ENCODE data around the gene XDH. TPM values are rescaled to one million over a fixed set of nuclear protein-coding genes. Genes with fewer than 3 reads are reported as not detected.

XDH gene
- total RNA-seq, 6 experiments from 2014 or later: 0.88 to 2.0 (median 1.5) TPM

DNA sequence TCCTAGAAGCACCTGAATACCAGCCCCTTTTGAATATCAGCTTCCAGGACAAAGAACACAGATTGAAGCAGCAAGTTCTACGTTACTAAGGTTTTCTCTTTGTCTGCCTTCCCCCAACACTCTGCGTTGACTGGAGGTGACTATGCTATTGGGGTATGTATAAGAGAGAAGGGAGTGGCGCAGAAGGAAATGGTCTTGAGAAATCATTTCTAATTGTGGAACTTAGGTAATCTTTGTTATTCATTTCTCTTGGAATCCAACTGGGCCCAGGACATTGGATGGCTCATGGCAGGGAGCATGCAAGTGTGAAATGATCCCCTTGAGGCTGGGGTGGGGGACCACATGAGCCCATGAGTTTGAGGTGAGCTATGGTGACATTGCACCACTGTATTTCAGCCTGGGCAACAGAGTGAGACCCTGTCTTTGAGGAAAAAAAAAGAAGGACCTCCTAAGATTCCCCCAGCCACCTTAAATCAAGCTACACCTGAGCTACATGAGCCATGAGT is 29.7 kb downstream of the XDH start:
- Mint-ChIP-seq H3K4me3 (peak overlapping the region; percentile 81), H3K9me3 (no peaks in the 10 kb centered on the region), H3K27ac (peak overlapping the region; percentile 100), H3K27me3 (ENCODE audit: insufficient read depth) (peaks cover 2% of the 10 kb centered on the region), H3K4me1 (ENCODE audit: low read depth) (peaks cover 83% of the 10 kb centered on the region), H3K36me3 (ENCODE audit: low read depth) (no peaks in the 10 kb centered on the region)
- TF ChIP-seq, protein P1, sequence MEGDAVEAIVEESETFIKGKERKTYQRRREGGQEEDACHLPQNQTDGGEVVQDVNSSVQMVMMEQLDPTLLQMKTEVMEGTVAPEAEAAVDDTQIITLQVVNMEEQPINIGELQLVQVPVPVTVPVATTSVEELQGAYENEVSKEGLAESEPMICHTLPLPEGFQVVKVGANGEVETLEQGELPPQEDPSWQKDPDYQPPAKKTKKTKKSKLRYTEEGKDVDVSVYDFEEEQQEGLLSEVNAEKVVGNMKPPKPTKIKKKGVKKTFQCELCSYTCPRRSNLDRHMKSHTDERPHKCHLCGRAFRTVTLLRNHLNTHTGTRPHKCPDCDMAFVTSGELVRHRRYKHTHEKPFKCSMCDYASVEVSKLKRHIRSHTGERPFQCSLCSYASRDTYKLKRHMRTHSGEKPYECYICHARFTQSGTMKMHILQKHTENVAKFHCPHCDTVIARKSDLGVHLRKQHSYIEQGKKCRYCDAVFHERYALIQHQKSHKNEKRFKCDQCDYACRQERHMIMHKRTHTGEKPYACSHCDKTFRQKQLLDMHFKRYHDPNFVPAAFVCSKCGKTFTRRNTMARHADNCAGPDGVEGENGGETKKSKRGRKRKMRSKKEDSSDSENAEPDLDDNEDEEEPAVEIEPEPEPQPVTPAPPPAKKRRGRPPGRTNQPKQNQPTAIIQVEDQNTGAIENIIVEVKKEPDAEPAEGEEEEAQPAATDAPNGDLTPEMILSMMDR (IDR thresholded peaks at IDR 0.05): no peak
- DNase-seq: peak; percentile 94

DNA sequence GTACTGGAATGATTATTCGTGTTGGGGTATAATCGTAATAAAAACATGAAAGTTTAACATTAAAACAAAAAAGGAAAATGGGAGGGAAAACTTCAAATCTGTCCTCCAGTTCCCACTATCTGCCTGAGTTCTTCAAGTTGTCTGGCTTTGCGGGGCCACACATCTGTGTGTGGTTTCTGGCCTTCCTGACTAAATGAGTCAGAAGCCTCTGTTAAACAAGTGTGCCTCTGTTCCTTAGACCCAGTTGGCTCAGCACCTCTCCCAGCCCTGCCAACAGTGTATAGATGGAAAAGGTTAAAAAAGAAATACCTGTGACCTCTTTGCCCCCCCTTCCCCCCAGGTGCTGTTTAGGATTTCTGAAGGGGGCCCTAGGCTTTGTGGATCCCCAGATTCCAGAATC is 30.2 kb downstream of the XDH start:
- Mint-ChIP-seq H3K27me3 (ENCODE audit: insufficient read depth) (peaks cover 2% of the 10 kb centered on the region), H3K36me3 (ENCODE audit: low read depth) (no peaks in the 10 kb centered on the region), H3K27ac (peak overlapping the region; percentile 100), H3K9me3 (no peaks in the 10 kb centered on the region), H3K4me1 (ENCODE audit: low read depth) (peaks cover 78% of the 10 kb centered on the region), H3K4me3 (peak overlapping the region; percentile 81)
- DNase-seq: peak; percentile 83
- TF ChIP-seq, protein P1 (IDR thresholded peaks at IDR 0.05): no peak

- TF ChIP-seq, protein P1 (IDR thresholded peaks at IDR 0.05): no peak
- Mint-ChIP-seq H3K9me3 (no peaks in the 10 kb centered on the region), H3K4me1 (ENCODE audit: low read depth) (peaks cover 72% of the 10 kb centered on the region), H3K27me3 (ENCODE audit: insufficient read depth) (peaks cover 2% of the 10 kb centered on the region), H3K4me3 (peak overlapping the region; percentile 81; the same call in 1 of the 2 replicates), H3K27ac (peak overlapping the region; percentile 100), H3K36me3 (ENCODE audit: low read depth) (no peaks in the 10 kb centered on the region)
- peak; percentile 24 for DNase-seq
Observed at GRCh38 chr2:31383471-31384153, 30.9 kb downstream of the XDH start.

DNA sequence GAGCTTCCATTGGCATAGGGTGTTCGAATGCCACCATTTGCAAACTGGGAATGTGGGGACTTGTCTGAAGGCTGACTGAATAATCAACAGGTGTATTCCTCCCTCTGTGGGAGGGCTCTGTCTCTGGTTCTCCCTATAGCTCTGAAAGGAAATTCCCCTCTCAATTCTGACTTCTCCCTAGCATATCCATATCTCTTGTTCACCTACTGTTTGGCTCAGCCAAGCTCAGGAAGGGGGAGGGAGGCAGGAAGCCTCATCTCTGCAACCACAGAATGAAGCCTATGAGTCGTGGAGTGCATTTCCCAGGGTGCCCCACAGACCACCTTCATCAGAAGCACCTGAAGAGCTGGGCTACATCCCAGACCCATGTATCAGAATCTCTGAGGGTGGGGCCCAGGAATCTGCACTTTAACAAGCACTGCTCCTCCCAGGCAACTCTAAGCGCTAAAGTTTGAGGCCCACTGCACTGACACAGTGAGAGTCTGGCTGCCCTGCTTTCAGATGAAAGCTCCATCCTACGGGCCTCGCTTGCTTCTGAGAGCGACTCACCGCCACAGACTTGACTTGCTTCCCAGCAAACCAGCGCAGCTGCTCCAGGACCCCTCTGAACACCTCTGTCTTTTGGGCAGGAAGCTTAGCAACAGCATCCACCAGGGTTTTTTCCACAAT is 32.0 kb downstream of the XDH start:
- Mint-ChIP-seq H3K9me3 (no peaks in the 10 kb centered on the region), H3K4me1 (ENCODE audit: low read depth) (peaks cover 62% of the 10 kb centered on the region), H3K27ac (peak overlapping the region; percentile 100), H3K4me3 (no peak overlapping the region), H3K27me3 (ENCODE audit: insufficient read depth) (peaks cover 4% of the 10 kb centered on the region), H3K36me3 (ENCODE audit: low read depth) (no peaks in the 10 kb centered on the region)
- TF ChIP-seq, protein P1 (IDR thresholded peaks at IDR 0.05): no peak
- no peak for DNase-seq

DNA sequence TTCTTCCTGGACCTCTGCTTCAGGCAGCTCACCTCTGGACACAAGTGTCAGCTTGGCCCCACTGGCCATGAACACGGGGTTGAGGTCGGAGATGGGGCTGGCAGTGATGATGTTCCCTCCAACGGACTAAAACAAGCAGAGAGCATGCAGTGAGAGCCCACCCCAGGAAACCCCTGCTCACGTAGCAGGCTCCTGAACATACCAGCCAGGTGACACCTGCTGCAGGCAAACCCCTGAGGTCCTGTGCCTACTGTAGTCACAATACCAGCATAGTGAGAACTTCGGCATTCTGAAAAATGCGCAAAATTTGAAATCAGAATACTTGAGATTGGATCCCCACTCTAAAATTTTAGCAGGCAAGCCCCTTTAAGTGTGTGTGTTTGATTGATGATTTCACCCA is 32.9 kb downstream of the XDH start:
- H3K4me3 Mint-ChIP-seq: no peak overlapping the region
- H3K27me3 Mint-ChIP-seq (ENCODE audit: insufficient read depth): peaks cover 4% of the 10 kb centered on the region
- no peak for DNase-seq
- H3K9me3 Mint-ChIP-seq: no peaks in the 10 kb centered on the region
- no peak overlapping the region for H3K27ac Mint-ChIP-seq
- peaks cover 53% of the 10 kb centered on the region for H3K4me1 Mint-ChIP-seq (ENCODE audit: low read depth)
- no peaks in the 10 kb centered on the region for H3K36me3 Mint-ChIP-seq (ENCODE audit: low read depth)
- TF ChIP-seq, protein P1 (IDR thresholded peaks at IDR 0.05): no peak

All from HFFc6 (cell line).